ENCODE data around the gene TOX2.

Gene TOX2

GRCh38 chr20:43996240-43996930, 81.7 kb downstream of the TOX2 start:
- DNase-seq (ENCODE audit: low read depth, low spot score): no peak

GRCh38 chr20:43999848-44000247, 85.2 kb downstream of the TOX2 start:
- no peak for DNase-seq (ENCODE audit: low read depth, low spot score)

- DNase-seq (ENCODE audit: low read depth, low spot score): no peak
Measured at GRCh38 chr20:44001667-44002596, 87.3 kb downstream of the TOX2 start.

GRCh38 chr20:44002861-44003260, 88.2 kb downstream of the TOX2 start:
- DNase-seq (ENCODE audit: low read depth, low spot score): no peak

GRCh38 chr20:44003609-44004008, 89.0 kb downstream of the TOX2 start:
- DNase-seq (ENCODE audit: low read depth, low spot score): no peak

GRCh38 chr20:44004306-44004915, 89.8 kb downstream of the TOX2 start:
- DNase-seq (ENCODE audit: low read depth, low spot score): no peak

GRCh38 chr20:44005661-44006060, 91.0 kb downstream of the TOX2 start:
- no peak for DNase-seq (ENCODE audit: low read depth, low spot score)

GRCh38 chr20:44006126-44006525, 91.5 kb downstream of the TOX2 start:
- DNase-seq (ENCODE audit: low read depth, low spot score): no peak

GRCh38 chr20:44006578-44006977, 91.9 kb downstream of the TOX2 start:
- DNase-seq (ENCODE audit: low read depth, low spot score): no peak

GRCh38 chr20:44008806-44009678, 94.4 kb downstream of the TOX2 start:
- no peak for DNase-seq (ENCODE audit: low read depth, low spot score)

- no peak for DNase-seq (ENCODE audit: low read depth, low spot score)
Measured at GRCh38 chr20:44009679-44009992, 95.0 kb downstream of the TOX2 start.

- no peak for DNase-seq (ENCODE audit: low read depth, low spot score)
Measured at GRCh38 chr20:44010162-44010704, 95.6 kb downstream of the TOX2 start.

GRCh38 chr20:44011251-44011940, 96.7 kb downstream of the TOX2 start:
- DNase-seq (ENCODE audit: low read depth, low spot score): no peak

- no peak for DNase-seq (ENCODE audit: low read depth, low spot score)
Measured at GRCh38 chr20:44012466-44013226, 98.0 kb downstream of the TOX2 start.

- DNase-seq (ENCODE audit: low read depth, low spot score): no peak
Measured at GRCh38 chr20:44014807-44015732, 100.4 kb downstream of the TOX2 start.

- no peak for DNase-seq (ENCODE audit: low read depth, low spot score)
Measured at GRCh38 chr20:44015733-44016103, 101.1 kb downstream of the TOX2 start.

- no peak for DNase-seq (ENCODE audit: low read depth, low spot score)
Measured at GRCh38 chr20:44016525-44016924, 101.9 kb downstream of the TOX2 start.

- DNase-seq (ENCODE audit: low read depth, low spot score): no peak
Measured at GRCh38 chr20:44017211-44017610, 102.6 kb downstream of the TOX2 start.

- DNase-seq (ENCODE audit: low read depth, low spot score): no peak
Measured at GRCh38 chr20:44017905-44018258, 103.2 kb downstream of the TOX2 start.
